Breast epithelium (tissue), 3 donors: ENCODE measurements around the gene ROPN1B.
"Not testable (repeated sequence)": the region's sequence is repeated elsewhere in the genome, so short reads cannot be mapped to it uniquely, and the experiment has no call there.

ENCODE experiments used
- POLR2A ChIP-seq: fragments of 450-650 bp; IDR thresholded peaks from one replicate; pipeline ENCODE4 v1.6.1; 2016; ENCODE audit warnings: antibody characterized with exemption, mild to moderate bottlenecking, moderate library complexity
- POLR2AphosphoS5 ChIP-seq, 3 donors: sonication (generic); formaldehyde crosslinking; IDR thresholded peaks; one replicate each; pipeline ENCODE4 v1.6.1; 2017; ENCODE audit warnings: antibody characterized with exemption in 3 of 3
- TF ChIP-seq, protein P1 (sequence below), 3 donors: fragments of 450-650 bp; IDR thresholded peaks; one replicate each; pipeline ENCODE4 v1.5.1; 2016 to 2017; ENCODE audit warnings: antibody characterized with exemption in 3 of 3, mild to moderate bottlenecking in 3 of 3, moderate library complexity in 3 of 3

- TF ChIP-seq, protein P1, sequence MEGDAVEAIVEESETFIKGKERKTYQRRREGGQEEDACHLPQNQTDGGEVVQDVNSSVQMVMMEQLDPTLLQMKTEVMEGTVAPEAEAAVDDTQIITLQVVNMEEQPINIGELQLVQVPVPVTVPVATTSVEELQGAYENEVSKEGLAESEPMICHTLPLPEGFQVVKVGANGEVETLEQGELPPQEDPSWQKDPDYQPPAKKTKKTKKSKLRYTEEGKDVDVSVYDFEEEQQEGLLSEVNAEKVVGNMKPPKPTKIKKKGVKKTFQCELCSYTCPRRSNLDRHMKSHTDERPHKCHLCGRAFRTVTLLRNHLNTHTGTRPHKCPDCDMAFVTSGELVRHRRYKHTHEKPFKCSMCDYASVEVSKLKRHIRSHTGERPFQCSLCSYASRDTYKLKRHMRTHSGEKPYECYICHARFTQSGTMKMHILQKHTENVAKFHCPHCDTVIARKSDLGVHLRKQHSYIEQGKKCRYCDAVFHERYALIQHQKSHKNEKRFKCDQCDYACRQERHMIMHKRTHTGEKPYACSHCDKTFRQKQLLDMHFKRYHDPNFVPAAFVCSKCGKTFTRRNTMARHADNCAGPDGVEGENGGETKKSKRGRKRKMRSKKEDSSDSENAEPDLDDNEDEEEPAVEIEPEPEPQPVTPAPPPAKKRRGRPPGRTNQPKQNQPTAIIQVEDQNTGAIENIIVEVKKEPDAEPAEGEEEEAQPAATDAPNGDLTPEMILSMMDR (IDR thresholded peaks at IDR 0.05): not testable (repeated sequence)
- TF ChIP-seq POLR2A; POLR2AphosphoS5 (IDR thresholded peaks at IDR 0.05): not testable (repeated sequence)
Measured at GRCh38 chr3:125957020-125957419, 12.0 kb upstream of the ROPN1B start.
